Measurements from ENCODE around the gene SPTBN1.

DNA sequence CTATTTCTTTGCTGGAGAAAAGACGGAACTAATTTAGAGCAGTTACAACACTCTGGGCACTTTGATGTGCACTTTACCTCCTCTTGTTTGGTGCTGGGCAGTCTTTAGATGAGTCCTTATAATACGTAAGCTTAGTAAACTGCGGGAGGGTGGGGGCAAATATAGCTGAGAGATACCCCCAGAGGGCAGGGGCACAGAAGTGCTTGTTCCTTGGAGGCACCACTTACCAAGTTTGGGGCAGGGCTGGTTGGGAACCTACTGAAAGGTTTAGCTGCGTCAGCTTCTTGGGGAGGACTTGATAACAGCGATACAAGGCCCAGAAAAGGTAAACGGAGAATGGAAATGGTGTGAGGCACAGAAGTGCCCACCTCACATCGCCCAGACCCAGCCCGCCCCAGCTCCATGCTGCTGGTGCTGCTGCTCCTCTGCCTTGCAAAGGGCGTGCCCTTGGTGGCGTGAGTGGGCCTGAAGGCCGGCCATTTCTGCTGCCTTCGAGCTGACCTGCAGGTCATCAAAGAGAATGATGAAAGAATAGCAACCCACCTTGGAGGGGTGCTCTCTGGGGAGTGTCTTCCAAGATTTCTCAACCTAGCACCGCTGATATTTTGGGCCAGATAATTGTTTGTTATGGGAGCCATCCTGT, 139.2 kb downstream of the SPTBN1 start:
- TF ChIP-seq YY1 (IDR thresholded peaks at IDR 0.05; ENCODE audit: low read depth) (no peak), TAF1 (IDR thresholded peaks at IDR 0.05; ENCODE audit: low read depth) (no peak), CEBPB (IDR thresholded peaks at IDR 0.05) (no peak), EP300 (IDR thresholded peaks at IDR 0.05; ENCODE audit: borderline replicate concordance) (no peak), ZBTB7A (IDR thresholded peaks at IDR 0.05; ENCODE audit: low read depth) (no peak), RAD21 (IDR thresholded peaks at IDR 0.05; ENCODE audit: low read depth) (no peak), NFIC (IDR thresholded peaks at IDR 0.05) (no peak), CREB1 (IDR thresholded peaks at IDR 0.05; ENCODE audit: low read depth) (no peak), EGR1 (IDR thresholded peaks at IDR 0.05) (no peak), TCF12 (IDR thresholded peaks at IDR 0.05; ENCODE audit: low read depth) (no peak), TEAD4 (IDR thresholded peaks at IDR 0.05) (no peak)
- TF ChIP-seq, protein P1, sequence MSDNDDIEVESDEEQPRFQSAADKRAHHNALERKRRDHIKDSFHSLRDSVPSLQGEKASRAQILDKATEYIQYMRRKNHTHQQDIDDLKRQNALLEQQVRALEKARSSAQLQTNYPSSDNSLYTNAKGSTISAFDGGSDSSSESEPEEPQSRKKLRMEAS (IDR thresholded peaks at IDR 0.05): no peak
- TF ChIP-seq, protein P2, sequence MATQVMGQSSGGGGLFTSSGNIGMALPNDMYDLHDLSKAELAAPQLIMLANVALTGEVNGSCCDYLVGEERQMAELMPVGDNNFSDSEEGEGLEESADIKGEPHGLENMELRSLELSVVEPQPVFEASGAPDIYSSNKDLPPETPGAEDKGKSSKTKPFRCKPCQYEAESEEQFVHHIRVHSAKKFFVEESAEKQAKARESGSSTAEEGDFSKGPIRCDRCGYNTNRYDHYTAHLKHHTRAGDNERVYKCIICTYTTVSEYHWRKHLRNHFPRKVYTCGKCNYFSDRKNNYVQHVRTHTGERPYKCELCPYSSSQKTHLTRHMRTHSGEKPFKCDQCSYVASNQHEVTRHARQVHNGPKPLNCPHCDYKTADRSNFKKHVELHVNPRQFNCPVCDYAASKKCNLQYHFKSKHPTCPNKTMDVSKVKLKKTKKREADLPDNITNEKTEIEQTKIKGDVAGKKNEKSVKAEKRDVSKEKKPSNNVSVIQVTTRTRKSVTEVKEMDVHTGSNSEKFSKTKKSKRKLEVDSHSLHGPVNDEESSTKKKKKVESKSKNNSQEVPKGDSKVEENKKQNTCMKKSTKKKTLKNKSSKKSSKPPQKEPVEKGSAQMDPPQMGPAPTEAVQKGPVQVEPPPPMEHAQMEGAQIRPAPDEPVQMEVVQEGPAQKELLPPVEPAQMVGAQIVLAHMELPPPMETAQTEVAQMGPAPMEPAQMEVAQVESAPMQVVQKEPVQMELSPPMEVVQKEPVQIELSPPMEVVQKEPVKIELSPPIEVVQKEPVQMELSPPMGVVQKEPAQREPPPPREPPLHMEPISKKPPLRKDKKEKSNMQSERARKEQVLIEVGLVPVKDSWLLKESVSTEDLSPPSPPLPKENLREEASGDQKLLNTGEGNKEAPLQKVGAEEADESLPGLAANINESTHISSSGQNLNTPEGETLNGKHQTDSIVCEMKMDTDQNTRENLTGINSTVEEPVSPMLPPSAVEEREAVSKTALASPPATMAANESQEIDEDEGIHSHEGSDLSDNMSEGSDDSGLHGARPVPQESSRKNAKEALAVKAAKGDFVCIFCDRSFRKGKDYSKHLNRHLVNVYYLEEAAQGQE (IDR thresholded peaks at IDR 0.05; ENCODE audit: low read depth): no peak
